ENCODE measurements around the gene ITIH4. TPM values are rescaled to one million over a fixed set of nuclear protein-coding genes. Genes with fewer than 3 reads are reported as not detected.
A peak's percentile ranks its signal among the peaks of the same experiment; 100 is the strongest.

ITIH4 gene
- total and polyA plus RNA-seq, 2 of the 13 experiments (the other 11 are each of a cell fraction or from before 2014, with no cell fraction given): 2.7 to 5.3 TPM

- TF ChIP-seq ZHX1 (CRISPR knock-in tag; IDR thresholded peaks at IDR 0.05; ENCODE audit: low read depth) (no peak), SUZ12 (IDR thresholded peaks at IDR 0.05; ENCODE audit: low read depth, low read length) (no peak), THAP9 (CRISPR knock-in tag; IDR thresholded peaks at IDR 0.05; ENCODE audit: borderline replicate concordance) (0 out of 2 replicates have a peak, but pooled peaks have one; percentile 7), EHMT2 (IDR thresholded peaks at IDR 0.05; ENCODE audit: borderline replicate concordance, low read depth, low read length) (no peak), AGO1 (IDR thresholded peaks at IDR 0.05; ENCODE audit: low read depth, low read length, poor library complexity, severe bottlenecking) (no peak), ZNF335 (CRISPR knock-in tag; IDR thresholded peaks at IDR 0.05) (no peak), ZNF878 (CRISPR knock-in tag; IDR thresholded peaks at IDR 0.05) (no peak), ZNF160 (CRISPR knock-in tag; IDR thresholded peaks at IDR 0.05) (no peak), ZBTB42 (CRISPR knock-in tag; IDR thresholded peaks at IDR 0.05) (0 out of 2 replicates have a peak, but pooled peaks have one; percentile 14), ONECUT2 (CRISPR knock-in tag; IDR thresholded peaks at IDR 0.05) (no peak), CERS6 (CRISPR knock-in tag; IDR thresholded peaks at IDR 0.05) (no peak), ZNF350 (CRISPR knock-in tag; IDR thresholded peaks at IDR 0.05; ENCODE audit: borderline replicate concordance, low read depth) (0 out of 2 replicates have a peak, but pooled peaks have one; percentile 54), ERF (CRISPR knock-in tag; IDR thresholded peaks at IDR 0.05) (no peak), MZF1 (CRISPR knock-in tag; IDR thresholded peaks at IDR 0.05; ENCODE audit: borderline replicate concordance) (no peak), ZNF30 (CRISPR knock-in tag; IDR thresholded peaks at IDR 0.05) (no peak), ZBTB49 (CRISPR knock-in tag; IDR thresholded peaks at IDR 0.05; ENCODE audit: borderline replicate concordance) (no peak), ZSCAN21 (CRISPR knock-in tag; IDR thresholded peaks at IDR 0.05; ENCODE audit: borderline replicate concordance) (0 out of 2 replicates have a peak, but pooled peaks have one; percentile 11), ZBTB44 (CRISPR knock-in tag; IDR thresholded peaks at IDR 0.05) (no peak), MYNN (CRISPR knock-in tag; IDR thresholded peaks at IDR 0.05; ENCODE audit: low read depth) (no peak)
Measured at GRCh38 chr3:52827441-52827840, 3.0 kb downstream of the ITIH4 start (continued).

All from HepG2 (cell line).